HUES6 (cell line): ENCODE results near the gene TMLHE.
A peak's percentile ranks its signal among the peaks of the same experiment; 100 is the strongest.
"Not testable (repeated sequence)": the region's sequence is repeated elsewhere in the genome, so short reads cannot be mapped to it uniquely, and the experiment has no call there.

ENCODE experiments used
- H3K27ac ChIP-seq: 2 replicates; pipeline ENCODE4 v1.7.0; 2013; ENCODE audit warnings: low read depth, mild to moderate bottlenecking, low read length, inconsistent platforms
- H3K27me3 ChIP-seq: 2 replicates; pipeline ENCODE4 v1.6.1; 2013; ENCODE audit warnings: low read length; ENCODE audit not compliant: control insufficient read depth, insufficient read depth
- H3K36me3 ChIP-seq: 2 replicates; pipeline ENCODE4 v1.6.1; 2013; ENCODE audit warnings: low read length; ENCODE audit not compliant: control insufficient read depth, insufficient read depth
- H3K4me1 ChIP-seq: 2 replicates; pipeline ENCODE4 v1.6.1; 2013; ENCODE audit warnings: low read length; ENCODE audit not compliant: control insufficient read depth, insufficient read depth
- H3K4me3 ChIP-seq: 2 replicates; pipeline ENCODE4 v1.5.1; 2013; ENCODE audit warnings: low read depth, low read length
- H3K9ac ChIP-seq: one replicate; pipeline ENCODE4 v1.6.1; 2013; ENCODE audit warnings: mild to moderate bottlenecking, low read length
- H3K9me3 ChIP-seq: 2 replicates; pipeline ENCODE4 v1.6.1; 2013; ENCODE audit warnings: low read depth, low read length; ENCODE audit not compliant: control insufficient read depth, insufficient read depth

The TMLHE gene

GRCh38 chrX:155613927-155614559 lies 1.3 kb upstream of the TMLHE start:
- Histone ChIP-seq H3K9me3 (peaks cover 13% of the 10 kb centered on the region; the same call in 1 of the 2 replicates), H3K9ac (no peak overlapping the region), H3K4me1 (peaks cover 3% of the 10 kb centered on the region; the same call in 1 of the 2 replicates), H3K27ac (no peak overlapping the region), H3K27me3 (no peaks in the 10 kb centered on the region), H3K4me3 (no peak overlapping the region), H3K36me3 (no peaks in the 10 kb centered on the region)

DNA sequence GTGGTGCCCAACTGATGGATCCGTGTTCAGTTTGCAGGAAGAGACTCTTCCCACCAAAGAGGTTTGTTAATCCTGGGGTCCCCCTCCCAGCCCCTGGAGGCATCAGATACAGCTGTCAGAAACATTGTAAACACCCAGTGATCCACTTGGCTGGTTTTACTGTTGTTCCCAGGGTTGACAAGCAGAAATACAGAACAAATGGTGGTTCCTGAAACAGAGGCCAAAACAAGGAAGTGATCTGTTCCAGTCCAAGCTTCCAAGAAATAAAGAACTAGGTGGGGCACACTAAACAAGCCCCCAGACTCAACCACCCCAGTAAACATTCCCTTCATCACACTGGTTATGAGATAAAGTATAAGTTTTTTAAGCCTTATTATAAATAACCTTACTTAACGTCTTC lies 1.4 kb downstream of the TMLHE start:
- Histone ChIP-seq H3K27ac (no peak overlapping the region), H3K27me3 (no peaks in the 10 kb centered on the region), H3K4me3 (peak overlapping the region; percentile 74; the same call in 1 of the 2 replicates), H3K4me1 (peaks cover 3% of the 10 kb centered on the region; the same call in 1 of the 2 replicates), H3K9me3 (peaks cover 9% of the 10 kb centered on the region; the same call in 1 of the 2 replicates), H3K9ac (no peak overlapping the region), H3K36me3 (no peaks in the 10 kb centered on the region)

DNA sequence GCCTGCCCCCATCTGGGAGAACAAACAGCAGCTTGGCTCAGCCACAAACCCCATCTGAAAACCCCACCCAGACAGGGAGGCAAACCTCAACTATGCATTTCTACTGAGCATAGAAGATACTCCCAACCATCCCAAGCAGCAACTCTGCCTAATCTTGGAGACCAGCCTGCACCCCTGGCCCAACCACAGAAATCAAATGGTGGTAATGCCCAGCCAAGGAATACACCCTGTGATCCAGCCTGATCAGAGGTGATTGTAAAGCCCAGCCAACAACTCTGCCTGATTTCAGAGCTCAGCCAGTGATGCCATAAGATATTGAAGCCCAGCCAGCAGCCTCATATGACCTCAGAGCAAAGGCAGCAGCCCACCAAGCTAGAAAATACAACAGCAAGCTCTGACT lies 19.8 kb downstream of the TMLHE start:
- Histone ChIP-seq H3K27ac (no peak overlapping the region), H3K9ac (no peak overlapping the region), H3K4me3 (no peak overlapping the region), H3K4me1 (no peaks in the 10 kb centered on the region), H3K9me3 (peaks cover 46% of the 10 kb centered on the region), H3K27me3 (no peaks in the 10 kb centered on the region), H3K36me3 (no peaks in the 10 kb centered on the region)

- H3K4me1 ChIP-seq: no peaks in the 10 kb centered on the region
- H3K9ac ChIP-seq: no peak overlapping the region
- peaks cover 48% of the 10 kb centered on the region for H3K9me3 ChIP-seq
- no peak overlapping the region for H3K4me3 ChIP-seq
- no peak overlapping the region for H3K27ac ChIP-seq
- H3K27me3 ChIP-seq: no peaks in the 10 kb centered on the region
- H3K36me3 ChIP-seq: no peaks in the 10 kb centered on the region
Observed at GRCh38 chrX:155592331-155592730, 20.4 kb downstream of the TMLHE start.

- Histone ChIP-seq H3K9ac (no peak overlapping the region), H3K27ac (no peak overlapping the region), H3K27me3 (no peaks in the 10 kb centered on the region), H3K9me3 (peaks cover 5% of the 10 kb centered on the region; the same call in 1 of the 2 replicates), H3K36me3 (no peaks in the 10 kb centered on the region), H3K4me1 (no peaks in the 10 kb centered on the region), H3K4me3 (no peak overlapping the region)
Observed at GRCh38 chrX:155577682-155578081, 35.1 kb downstream of the TMLHE start.

DNA sequence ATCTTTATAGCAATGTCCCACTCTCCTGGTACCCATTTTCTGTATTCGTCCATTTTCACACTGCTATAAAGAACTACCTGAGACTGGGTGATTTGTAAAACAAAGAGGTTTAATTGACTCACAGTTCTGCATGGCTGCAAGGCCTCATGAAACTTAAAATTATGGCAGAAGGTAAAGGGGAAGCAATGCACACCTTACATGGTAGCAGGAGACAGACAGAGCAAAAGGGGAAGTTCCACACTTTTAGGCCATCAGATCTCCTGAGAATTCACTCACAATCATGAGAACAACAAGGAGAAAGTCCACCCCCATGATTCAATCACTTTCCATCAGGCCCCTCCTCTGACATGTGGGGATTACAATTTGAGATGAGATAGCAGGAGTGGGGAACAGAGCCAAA lies 49.7 kb downstream of the TMLHE start:
- Histone ChIP-seq H3K9me3 (peaks cover 21% of the 10 kb centered on the region; the same call in 1 of the 2 replicates), H3K27ac (no peak overlapping the region), H3K27me3 (no peaks in the 10 kb centered on the region), H3K4me1 (no peaks in the 10 kb centered on the region), H3K36me3 (no peaks in the 10 kb centered on the region), H3K4me3 (no peak overlapping the region), H3K9ac (no peak overlapping the region)

DNA sequence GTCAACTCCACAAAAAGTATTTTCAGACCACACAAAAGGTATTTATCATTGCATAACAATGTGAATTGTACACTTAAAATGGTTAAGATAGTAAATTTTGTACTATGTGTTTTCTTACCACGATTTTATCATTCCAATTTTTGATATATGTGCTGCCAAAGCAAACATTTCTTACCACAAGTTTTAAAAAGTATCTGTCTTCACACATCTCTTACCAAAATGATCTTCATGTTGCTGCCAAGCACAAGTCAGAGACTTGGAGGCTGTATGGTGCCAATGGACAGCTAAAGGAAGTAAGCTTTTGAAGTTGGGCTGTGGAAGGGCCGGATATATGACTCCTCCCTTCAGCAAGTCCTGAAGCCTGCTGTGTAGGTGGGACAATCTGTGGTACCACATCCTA lies 67.9 kb downstream of the TMLHE start:
- no peaks in the 10 kb centered on the region for H3K4me1 ChIP-seq
- no peak overlapping the region for H3K4me3 ChIP-seq
- H3K27me3 ChIP-seq: no peaks in the 10 kb centered on the region
- H3K36me3 ChIP-seq: no peaks in the 10 kb centered on the region; the same call in 1 of the 2 replicates
- H3K9ac ChIP-seq: no peak overlapping the region
- no peak overlapping the region for H3K27ac ChIP-seq
- peaks cover 19% of the 10 kb centered on the region for H3K9me3 ChIP-seq

DNA sequence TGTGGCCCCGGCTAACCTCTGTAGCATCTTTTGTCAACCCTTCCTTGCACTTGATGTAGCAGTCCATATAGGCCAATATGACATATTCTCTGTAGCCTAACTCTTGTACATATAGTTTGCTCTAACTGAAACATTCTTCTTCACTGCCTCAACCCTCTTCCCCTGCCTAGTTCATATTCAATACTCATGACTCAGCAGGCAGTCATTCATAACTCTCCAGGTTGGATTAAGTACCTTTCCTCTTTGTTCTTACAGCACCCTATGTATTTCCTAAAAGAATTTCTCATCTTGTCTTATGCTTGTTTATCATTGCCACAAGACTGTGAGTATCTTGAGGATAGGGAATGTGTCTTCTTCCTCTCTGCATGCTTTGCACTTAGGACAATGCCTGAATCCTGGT lies 76.9 kb downstream of the TMLHE start:
- no peaks in the 10 kb centered on the region for H3K27me3 ChIP-seq
- H3K27ac ChIP-seq: no peak overlapping the region
- no peak overlapping the region for H3K4me3 ChIP-seq
- peaks cover 25% of the 10 kb centered on the region; the same call in 1 of the 2 replicates for H3K9me3 ChIP-seq
- H3K9ac ChIP-seq: no peak overlapping the region
- no peaks in the 10 kb centered on the region for H3K4me1 ChIP-seq
- no peaks in the 10 kb centered on the region for H3K36me3 ChIP-seq

DNA sequence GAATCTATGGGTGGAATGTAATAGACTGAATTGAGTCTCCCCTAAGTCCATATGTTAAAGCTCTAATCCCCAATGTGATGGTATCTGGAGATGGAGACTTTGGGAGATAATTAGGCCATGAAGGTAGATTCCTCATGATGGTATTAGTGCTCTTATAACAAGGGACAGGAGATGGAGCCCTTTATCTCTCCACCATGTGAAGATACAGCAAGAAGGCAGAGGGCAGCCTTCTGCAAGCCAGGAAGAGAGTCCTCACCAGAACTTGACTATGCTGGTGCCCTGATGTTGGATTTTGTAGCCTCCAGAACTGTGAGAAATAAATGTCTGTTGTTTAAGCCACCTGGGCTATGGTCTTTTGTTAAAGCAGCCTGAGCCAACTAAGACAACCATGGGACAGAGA lies 78.0 kb downstream of the TMLHE start:
- no peak overlapping the region for H3K27ac ChIP-seq
- H3K9ac ChIP-seq: no peak overlapping the region
- no peaks in the 10 kb centered on the region for H3K36me3 ChIP-seq
- no peaks in the 10 kb centered on the region for H3K27me3 ChIP-seq
- H3K4me1 ChIP-seq: no peaks in the 10 kb centered on the region
- H3K4me3 ChIP-seq: no peak overlapping the region
- peaks cover 28% of the 10 kb centered on the region; the same call in 1 of the 2 replicates for H3K9me3 ChIP-seq

DNA sequence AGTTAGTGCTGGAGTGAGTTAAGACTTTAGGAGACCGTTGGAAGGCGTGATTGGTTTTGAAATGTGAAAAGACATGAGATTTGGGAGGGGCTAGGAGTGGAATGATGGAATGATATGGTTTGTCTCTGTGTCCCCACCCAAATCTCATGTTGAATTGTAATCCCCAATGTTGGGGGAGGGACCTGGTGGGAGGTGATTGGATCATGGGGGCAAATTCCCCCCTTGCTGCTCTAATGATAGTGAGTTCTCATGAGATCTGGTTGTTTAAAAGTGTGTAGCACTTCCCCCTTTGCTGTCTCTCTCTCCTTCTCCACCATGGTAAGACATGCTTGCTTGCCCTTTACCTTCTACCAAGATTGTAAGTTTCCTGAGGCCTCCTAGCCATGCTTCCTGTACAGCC lies 85.7 kb downstream of the TMLHE start:
- H3K4me1 ChIP-seq, H3K4me3 ChIP-seq, H3K27me3 ChIP-seq, H3K27ac ChIP-seq, H3K9ac ChIP-seq: not testable (repeated sequence)
- Histone ChIP-seq H3K9me3 (peaks cover 58% of the 10 kb centered on the region), H3K36me3 (peaks cover 25% of the 10 kb centered on the region; the same call in 1 of the 2 replicates)

DNA sequence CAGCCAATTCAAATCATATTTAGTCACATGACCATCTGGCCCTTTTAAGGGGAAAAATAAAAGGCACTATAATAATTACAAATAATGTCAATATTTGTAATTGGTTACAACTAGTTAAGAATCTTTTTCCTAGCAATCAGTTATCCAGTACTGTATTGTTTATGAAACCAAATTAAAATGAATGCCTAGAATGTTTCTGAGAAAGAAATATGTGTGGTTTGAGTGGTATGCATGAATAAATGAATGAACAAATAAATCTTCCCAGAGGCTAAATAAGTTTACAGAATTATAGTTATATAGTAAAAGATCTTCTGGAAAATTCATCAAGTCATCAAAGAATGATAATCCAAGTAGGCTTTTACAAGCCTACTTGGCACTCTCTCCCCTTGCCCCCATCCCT lies 98.5 kb downstream of the TMLHE start:
- no peak overlapping the region for H3K4me3 ChIP-seq
- no peaks in the 10 kb centered on the region for H3K4me1 ChIP-seq
- peaks cover 2% of the 10 kb centered on the region; the same call in 1 of the 2 replicates for H3K9me3 ChIP-seq
- no peaks in the 10 kb centered on the region for H3K27me3 ChIP-seq
- no peak overlapping the region for H3K9ac ChIP-seq
- peaks cover 7% of the 10 kb centered on the region; the same call in 1 of the 2 replicates for H3K36me3 ChIP-seq
- H3K27ac ChIP-seq: no peak overlapping the region
